Measurements from ENCODE around the gene NEUROG1. TPM values are rescaled to one million over a fixed set of nuclear protein-coding genes. Genes with fewer than 3 reads are reported as not detected.

NEUROG1 gene
- total RNA-seq, 4 donors from 2014 or later, result not detected

- TF ChIP-seq, protein P1, sequence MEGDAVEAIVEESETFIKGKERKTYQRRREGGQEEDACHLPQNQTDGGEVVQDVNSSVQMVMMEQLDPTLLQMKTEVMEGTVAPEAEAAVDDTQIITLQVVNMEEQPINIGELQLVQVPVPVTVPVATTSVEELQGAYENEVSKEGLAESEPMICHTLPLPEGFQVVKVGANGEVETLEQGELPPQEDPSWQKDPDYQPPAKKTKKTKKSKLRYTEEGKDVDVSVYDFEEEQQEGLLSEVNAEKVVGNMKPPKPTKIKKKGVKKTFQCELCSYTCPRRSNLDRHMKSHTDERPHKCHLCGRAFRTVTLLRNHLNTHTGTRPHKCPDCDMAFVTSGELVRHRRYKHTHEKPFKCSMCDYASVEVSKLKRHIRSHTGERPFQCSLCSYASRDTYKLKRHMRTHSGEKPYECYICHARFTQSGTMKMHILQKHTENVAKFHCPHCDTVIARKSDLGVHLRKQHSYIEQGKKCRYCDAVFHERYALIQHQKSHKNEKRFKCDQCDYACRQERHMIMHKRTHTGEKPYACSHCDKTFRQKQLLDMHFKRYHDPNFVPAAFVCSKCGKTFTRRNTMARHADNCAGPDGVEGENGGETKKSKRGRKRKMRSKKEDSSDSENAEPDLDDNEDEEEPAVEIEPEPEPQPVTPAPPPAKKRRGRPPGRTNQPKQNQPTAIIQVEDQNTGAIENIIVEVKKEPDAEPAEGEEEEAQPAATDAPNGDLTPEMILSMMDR (IDR thresholded peaks at IDR 0.05), result no peak
- TF ChIP-seq POLR2A (IDR thresholded peaks at IDR 0.05) (no peak), EP300 (IDR thresholded peaks at IDR 0.05; ENCODE audit: low read depth) (no peak), POLR2AphosphoS5 (IDR thresholded peaks at IDR 0.05) (no peak)
- Histone ChIP-seq H3K27me3 (peaks cover 80% of the 10 kb centered on the region), H3K27ac (no peak overlapping the region), H3K9me3 (no peaks in the 10 kb centered on the region), H3K36me3 (no peaks in the 10 kb centered on the region), H3K4me1 (peaks cover 0 to 25% (median 16%) of the 10 kb centered on the region in 4 donors), H3K4me3 (no peak overlapping the region)
- intact Hi-C loops (cut with DNase I; ENCODE audit: low total_unique reads) (no loop called here), in situ Hi-C loops (cut with MboI; ENCODE audit: low pct_ligation_motif_present in 1 of 4, low pct_unique_long_range_greater_than_20kb in 1 of 4, low sequenced_read_pairs in 3 of 4) (no loop called here)
- 54% methylated on average over 3 of the region's 3 CpGs; no CpG with 5 or more reads in 1 of the 2 donors for WGBS, 2 donors (ENCODE audit: low coverage in 1 of 2)
- DNase-seq, result no peak
Observed at GRCh38 chr5:135492319-135492626, 43.5 kb downstream of the NEUROG1 start.

DNA sequence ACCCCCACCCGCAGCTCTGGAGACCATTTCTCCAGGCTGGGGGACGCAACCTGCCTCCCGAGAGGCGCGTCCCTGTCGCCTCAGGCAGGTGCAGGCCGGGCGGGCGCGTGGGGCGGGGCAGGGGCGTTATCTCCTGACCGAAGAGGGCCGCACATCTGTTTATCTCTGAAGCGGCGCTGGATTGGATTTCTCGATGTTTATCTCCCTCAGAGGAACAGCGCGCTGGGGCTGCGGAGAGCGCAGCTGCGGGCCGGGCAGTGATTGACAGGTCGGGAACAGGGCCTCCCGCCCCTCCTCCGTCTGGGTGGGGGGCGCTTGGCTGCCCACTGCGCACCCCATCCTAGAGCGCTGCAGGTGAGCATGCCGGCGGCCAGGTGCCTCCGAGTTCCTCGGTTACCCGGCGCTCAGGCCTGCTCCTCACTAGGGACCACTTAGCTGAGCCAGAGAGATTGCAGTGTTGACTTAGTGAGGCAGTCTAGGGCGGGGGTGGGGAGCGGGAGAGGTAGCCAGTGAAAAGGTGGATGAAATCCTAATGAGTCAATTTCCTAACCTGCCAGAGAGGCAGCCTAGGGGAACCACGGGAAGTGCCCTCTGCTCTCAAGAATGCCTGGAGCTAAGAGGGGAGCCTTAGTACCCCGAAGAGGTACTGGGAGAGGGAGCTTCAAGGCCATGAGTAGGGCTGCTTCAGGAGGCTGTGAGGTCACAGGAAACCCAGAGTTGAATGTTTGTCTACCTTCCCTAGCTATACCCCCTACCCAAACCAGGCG lies 44.0 kb downstream of the NEUROG1 start:
- Histone ChIP-seq H3K4me1 (peaks cover 0 to 25% (median 16%) of the 10 kb centered on the region in 4 donors), H3K9me3 (no peaks in the 10 kb centered on the region), H3K27me3 (peaks cover 86% of the 10 kb centered on the region), H3K4me3 (no peak overlapping the region), H3K27ac (no peak overlapping the region), H3K36me3 (no peaks in the 10 kb centered on the region)
- 15 to 50% methylated on average over 1 to 27 of the region's 40 CpGs for WGBS, 2 donors (ENCODE audit: low coverage in 1 of 2)
- intact Hi-C loops (cut with DNase I; ENCODE audit: low total_unique reads) (no loop called here), in situ Hi-C loops (cut with MboI; ENCODE audit: low pct_ligation_motif_present in 1 of 4, low pct_unique_long_range_greater_than_20kb in 1 of 4, low sequenced_read_pairs in 3 of 4) (no loop called here)
- no peak for DNase-seq
- no peak for TF ChIP-seq EP300 (IDR thresholded peaks at IDR 0.05; ENCODE audit: low read depth)
- no peak for TF ChIP-seq POLR2A (IDR thresholded peaks at IDR 0.05)
- no peak for TF ChIP-seq POLR2AphosphoS5 (IDR thresholded peaks at IDR 0.05)
- TF ChIP-seq, protein P1 (IDR thresholded peaks at IDR 0.05), result no peak

DNA sequence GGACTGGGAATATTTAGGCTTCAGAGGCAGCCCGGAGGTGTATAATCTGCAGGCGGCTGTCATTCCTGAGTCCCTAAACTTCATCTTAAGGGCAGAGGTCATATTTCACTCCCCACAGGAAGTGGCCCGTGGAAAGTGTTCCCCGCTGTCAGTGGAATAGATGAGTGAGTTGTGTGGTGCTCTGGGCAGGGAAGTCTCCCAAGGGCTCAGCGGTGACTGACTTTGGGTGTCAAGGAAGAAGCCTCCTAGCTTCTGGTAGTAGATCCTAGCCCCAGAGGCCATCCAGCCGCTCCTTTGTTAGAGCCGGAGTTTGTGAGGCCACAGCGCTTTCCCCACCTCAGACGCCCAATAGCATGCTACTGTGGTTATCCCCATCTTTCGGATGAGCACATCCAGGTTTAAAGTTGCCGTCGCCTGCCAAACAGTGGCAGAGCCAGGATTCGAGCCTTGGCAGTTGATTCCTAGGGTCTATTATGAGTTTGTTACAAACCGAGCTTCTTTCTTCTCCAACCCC lies 44.7 kb downstream of the NEUROG1 start:
- Histone ChIP-seq H3K4me1 (peaks cover 0 to 25% (median 16%) of the 10 kb centered on the region in 4 donors), H3K27ac (no peak overlapping the region), H3K27me3 (peaks cover 89% of the 10 kb centered on the region), H3K9me3 (no peaks in the 10 kb centered on the region), H3K4me3 (no peak overlapping the region), H3K36me3 (no peaks in the 10 kb centered on the region)
- intact Hi-C loops (cut with DNase I; ENCODE audit: low total_unique reads) (no loop called here), in situ Hi-C loops (cut with MboI; ENCODE audit: low pct_ligation_motif_present in 1 of 4, low pct_unique_long_range_greater_than_20kb in 1 of 4, low sequenced_read_pairs in 3 of 4) (no loop called here)
- WGBS, 2 donors (ENCODE audit: low coverage in 1 of 2), result 45% methylated on average over 14 of the region's 14 CpGs; no CpG with 5 or more reads in 1 of the 2 donors
- TF ChIP-seq POLR2AphosphoS5 (IDR thresholded peaks at IDR 0.05) (no peak), EP300 (IDR thresholded peaks at IDR 0.05; ENCODE audit: low read depth) (no peak), POLR2A (IDR thresholded peaks at IDR 0.05) (no peak)
- TF ChIP-seq, protein P1 (IDR thresholded peaks at IDR 0.05), result no peak
- no peak for DNase-seq

- TF ChIP-seq, protein P1 (IDR thresholded peaks at IDR 0.05), result no peak
- TF ChIP-seq EP300 (IDR thresholded peaks at IDR 0.05; ENCODE audit: low read depth), result no peak
- TF ChIP-seq POLR2A (IDR thresholded peaks at IDR 0.05), result no peak
- no peak for TF ChIP-seq POLR2AphosphoS5 (IDR thresholded peaks at IDR 0.05)
- H3K4me1 ChIP-seq, result peaks cover 0 to 25% (median 16%) of the 10 kb centered on the region in 4 donors
- WGBS, 2 donors (ENCODE audit: low coverage in 1 of 2), result 24% methylated on average over 38 of the region's 49 CpGs; no CpG with 5 or more reads in 1 of the 2 donors
- intact Hi-C loops (cut with DNase I; ENCODE audit: low total_unique reads) (no loop called here), in situ Hi-C loops (cut with MboI; ENCODE audit: low pct_ligation_motif_present in 1 of 4, low pct_unique_long_range_greater_than_20kb in 1 of 4, low sequenced_read_pairs in 3 of 4) (no loop called here)
- no peak for DNase-seq
- H3K9me3 ChIP-seq, result no peaks in the 10 kb centered on the region
- H3K27ac ChIP-seq, result no peak overlapping the region
- H3K4me3 ChIP-seq, result peak overlapping the region in 1 of 4 donors; percentile 9
- H3K36me3 ChIP-seq, result no peaks in the 10 kb centered on the region
- peaks cover 92% of the 10 kb centered on the region for H3K27me3 ChIP-seq
Observed at GRCh38 chr5:135490245-135491037, 45.3 kb downstream of the NEUROG1 start.

All from transverse colon (tissue), 4 donors.